Panc1 (cell line): ENCODE results near the gene GRHL3. TPM values are rescaled to one million over a fixed set of nuclear protein-coding genes. Genes with fewer than 3 reads are reported as not detected.

ENCODE experiments used
- ATAC-seq: fragments of 200-7000 bp; cut with Tn5 transposase; 2 replicates; pipeline ENCODE4 v1.9.1; 2020; ENCODE audit warnings: mild to moderate bottlenecking, moderate library complexity
- BruUV-seq: library from RNA; stranded (reverse); fragments of 400-500 nt; replicated peaks from 2 replicates; lab custom pipeline; 2021; lab: Mats Ljungman, UMichigan
- CTCF ChIA-PET: fragments of 300-600 bp; sonication (Branson Sonifier 250); formaldehyde crosslinking; loops from one replicate; lab custom pipeline; 2022; ENCODE audit warnings: antibody characterized with exemption; lab: Charles Lee
- POLR2A ChIA-PET: fragments of 300-600 bp; sonication (Branson Sonifier 250); formaldehyde crosslinking; loops from one replicate; lab custom pipeline; 2022; ENCODE audit warnings: antibody characterized with exemption; lab: Charles Lee
- DNase-seq: peaks from one replicate; pipeline ENCODE4 v3.0.0-alpha.2; 2010; ENCODE audit warnings: low read depth, low spot score
- H3K27ac ChIP-seq: 2 replicates; pipeline ENCODE4 v1.5.1; 2011; ENCODE audit warnings: mild to moderate bottlenecking, low read length, inconsistent platforms
- H3K27me3 ChIP-seq: fragments of 200-500 bp; sonication (Bioruptor generic); 2 replicates; pipeline ENCODE4 v1.6.0; 2014; ENCODE audit warnings: low read length, inconsistent platforms; ENCODE audit not compliant: control insufficient read depth, insufficient read depth
- H3K36me3 ChIP-seq: fragments of 200-500 bp; sonication (Bioruptor generic); 2 replicates; pipeline ENCODE4 v1.5.1; 2014; ENCODE audit warnings: inconsistent platforms, mild to moderate bottlenecking, low read length, moderate library complexity; ENCODE audit not compliant: control insufficient read depth, insufficient read depth
- H3K4me1 ChIP-seq: 2 replicates; pipeline ENCODE4 v1.5.1; 2011; ENCODE audit warnings: inconsistent platforms, mild to moderate bottlenecking, low read length, moderate library complexity; ENCODE audit not compliant: control insufficient read depth, insufficient read depth
- H3K4me3 ChIP-seq, 2 experiments: 2 replicates each; pipeline ENCODE4 v1.5.1; 2011 to 2012; ENCODE audit warnings: low read depth in 2 of 2, low read length in 2 of 2, mild to moderate bottlenecking in 2 of 2, inconsistent platforms in 1 of 2, moderate library complexity in 1 of 2
- H3K9me3 ChIP-seq: fragments of 200-500 bp; sonication (Bioruptor generic); 2 replicates; pipeline ENCODE4 v1.5.1; 2014; ENCODE audit warnings: low read depth, mild to moderate bottlenecking, inconsistent platforms, low read length, moderate library complexity; ENCODE audit not compliant: control insufficient read depth, insufficient read depth
- POLR2AphosphoS5 ChIP-seq: IDR thresholded peaks from 2 replicates; pipeline ENCODE4 v1.6.1; 2012; ENCODE audit warnings: mild to moderate bottlenecking, low read depth, low read length, moderate library complexity
- SIN3A ChIP-seq: IDR thresholded peaks from 2 replicates; pipeline ENCODE4 v1.6.1; 2012; ENCODE audit warnings: low read depth, mild to moderate bottlenecking, low read length, moderate library complexity, borderline replicate concordance; ENCODE audit not compliant: insufficient read depth
- TCF7L2 ChIP-seq: IDR thresholded peaks from 2 replicates; pipeline ENCODE4 v1.6.1; 2011; ENCODE audit warnings: mild to moderate bottlenecking, low read depth, low read length, inconsistent platforms
- in situ Hi-C: cut with HindIII; loops from 2 replicates; pipeline ENCODE4 v1.10.0; 2016; ENCODE audit warnings: low sequenced_read_pairs, low pct_unique_long_range_greater_than_20kb
- intact Hi-C: fragments of 100-400 bp; cut with micrococcal nuclease; formaldehyde crosslinking; loops from one replicate; pipeline ENCODE4 v1.10.0; 2022; ENCODE audit not compliant: unreplicated experiment
- total RNA-seq: library from RNA; stranded (reverse); gene quantifications from one replicate; pipeline ENCODE4 v1.2.1, GENCODE V29; 2021; ENCODE audit not compliant: unreplicated experiment
- TF ChIP-seq, protein P1 (sequence below): fragments of 450-650 bp; IDR thresholded peaks from 2 replicates; pipeline ENCODE4 v1.5.1; 2017; ENCODE audit warnings: mild to moderate bottlenecking
- TF ChIP-seq, protein P2 (sequence below), 2 experiments: IDR thresholded peaks; 2 replicates each; pipeline ENCODE4 v1.6.1; 2011 to 2012; ENCODE audit warnings: low read depth in 2 of 2, control low read depth in 1 of 2, low read length in 1 of 2, mild to moderate bottlenecking in 1 of 2, moderate library complexity in 1 of 2; ENCODE audit not compliant: insufficient read depth in 1 of 2

The GRHL3 gene
- total RNA-seq, 1 experiment from 2014 or later, result 16.7 TPM

DNA sequence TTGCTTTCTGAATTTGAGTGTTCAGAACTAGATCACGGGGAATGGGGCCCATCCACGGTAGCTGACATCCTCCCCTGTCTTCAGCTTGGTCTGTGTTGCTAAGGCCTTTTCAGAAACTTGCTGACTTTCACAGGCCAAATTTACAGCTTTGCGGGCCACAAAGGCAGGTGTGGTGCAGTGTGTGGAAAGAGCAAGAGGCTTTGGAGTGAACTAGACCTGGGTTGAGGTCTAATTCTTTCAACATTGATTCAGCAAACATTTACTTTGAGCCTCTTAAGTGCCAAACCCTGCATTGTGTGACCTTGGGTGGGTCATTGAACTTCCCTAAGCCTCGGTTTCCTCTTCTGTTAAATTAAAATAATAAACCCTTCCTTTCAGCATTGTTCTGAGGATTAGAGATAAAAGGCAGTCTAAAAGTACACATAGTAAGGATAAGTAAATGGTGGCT, 70.1 kb downstream of the GRHL3 start:
- no peaks in the 10 kb centered on the region for H3K9me3 ChIP-seq
- no peak for ATAC-seq
- peaks cover 22% of the 10 kb centered on the region for H3K4me1 ChIP-seq
- peak overlapping the region; percentile 56 for H3K27ac ChIP-seq
- H3K36me3 ChIP-seq, result no peaks in the 10 kb centered on the region
- TF ChIP-seq TCF7L2, result no peak
- TF ChIP-seq, protein P1, sequence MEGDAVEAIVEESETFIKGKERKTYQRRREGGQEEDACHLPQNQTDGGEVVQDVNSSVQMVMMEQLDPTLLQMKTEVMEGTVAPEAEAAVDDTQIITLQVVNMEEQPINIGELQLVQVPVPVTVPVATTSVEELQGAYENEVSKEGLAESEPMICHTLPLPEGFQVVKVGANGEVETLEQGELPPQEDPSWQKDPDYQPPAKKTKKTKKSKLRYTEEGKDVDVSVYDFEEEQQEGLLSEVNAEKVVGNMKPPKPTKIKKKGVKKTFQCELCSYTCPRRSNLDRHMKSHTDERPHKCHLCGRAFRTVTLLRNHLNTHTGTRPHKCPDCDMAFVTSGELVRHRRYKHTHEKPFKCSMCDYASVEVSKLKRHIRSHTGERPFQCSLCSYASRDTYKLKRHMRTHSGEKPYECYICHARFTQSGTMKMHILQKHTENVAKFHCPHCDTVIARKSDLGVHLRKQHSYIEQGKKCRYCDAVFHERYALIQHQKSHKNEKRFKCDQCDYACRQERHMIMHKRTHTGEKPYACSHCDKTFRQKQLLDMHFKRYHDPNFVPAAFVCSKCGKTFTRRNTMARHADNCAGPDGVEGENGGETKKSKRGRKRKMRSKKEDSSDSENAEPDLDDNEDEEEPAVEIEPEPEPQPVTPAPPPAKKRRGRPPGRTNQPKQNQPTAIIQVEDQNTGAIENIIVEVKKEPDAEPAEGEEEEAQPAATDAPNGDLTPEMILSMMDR, result no peak
- TF ChIP-seq POLR2AphosphoS5, result no peak
- TF ChIP-seq, protein P2, sequence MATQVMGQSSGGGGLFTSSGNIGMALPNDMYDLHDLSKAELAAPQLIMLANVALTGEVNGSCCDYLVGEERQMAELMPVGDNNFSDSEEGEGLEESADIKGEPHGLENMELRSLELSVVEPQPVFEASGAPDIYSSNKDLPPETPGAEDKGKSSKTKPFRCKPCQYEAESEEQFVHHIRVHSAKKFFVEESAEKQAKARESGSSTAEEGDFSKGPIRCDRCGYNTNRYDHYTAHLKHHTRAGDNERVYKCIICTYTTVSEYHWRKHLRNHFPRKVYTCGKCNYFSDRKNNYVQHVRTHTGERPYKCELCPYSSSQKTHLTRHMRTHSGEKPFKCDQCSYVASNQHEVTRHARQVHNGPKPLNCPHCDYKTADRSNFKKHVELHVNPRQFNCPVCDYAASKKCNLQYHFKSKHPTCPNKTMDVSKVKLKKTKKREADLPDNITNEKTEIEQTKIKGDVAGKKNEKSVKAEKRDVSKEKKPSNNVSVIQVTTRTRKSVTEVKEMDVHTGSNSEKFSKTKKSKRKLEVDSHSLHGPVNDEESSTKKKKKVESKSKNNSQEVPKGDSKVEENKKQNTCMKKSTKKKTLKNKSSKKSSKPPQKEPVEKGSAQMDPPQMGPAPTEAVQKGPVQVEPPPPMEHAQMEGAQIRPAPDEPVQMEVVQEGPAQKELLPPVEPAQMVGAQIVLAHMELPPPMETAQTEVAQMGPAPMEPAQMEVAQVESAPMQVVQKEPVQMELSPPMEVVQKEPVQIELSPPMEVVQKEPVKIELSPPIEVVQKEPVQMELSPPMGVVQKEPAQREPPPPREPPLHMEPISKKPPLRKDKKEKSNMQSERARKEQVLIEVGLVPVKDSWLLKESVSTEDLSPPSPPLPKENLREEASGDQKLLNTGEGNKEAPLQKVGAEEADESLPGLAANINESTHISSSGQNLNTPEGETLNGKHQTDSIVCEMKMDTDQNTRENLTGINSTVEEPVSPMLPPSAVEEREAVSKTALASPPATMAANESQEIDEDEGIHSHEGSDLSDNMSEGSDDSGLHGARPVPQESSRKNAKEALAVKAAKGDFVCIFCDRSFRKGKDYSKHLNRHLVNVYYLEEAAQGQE (IDR thresholded peaks at IDR 0.05; ENCODE audit: insufficient read depth in 1 of 2, low read depth in 2 of 2, low read length in 1 of 2), result no peak
- no peak for TF ChIP-seq SIN3A
- CTCF ChIA-PET, result interaction anchor here (1.4 kb wide), 1 partner anchor 187 kb away, joined by 4 read pairs; no protein-coding TSS in a partner anchor
- BruUV-seq, result no TSS peak
- no peak for DNase-seq
- no peak overlapping the region for H3K4me3 ChIP-seq
- intact Hi-C loops, result no loop called here
- H3K27me3 ChIP-seq, result no peaks in the 10 kb centered on the region
- POLR2A ChIA-PET, result no interaction called here
- in situ Hi-C loops, result no loop called here

DNA sequence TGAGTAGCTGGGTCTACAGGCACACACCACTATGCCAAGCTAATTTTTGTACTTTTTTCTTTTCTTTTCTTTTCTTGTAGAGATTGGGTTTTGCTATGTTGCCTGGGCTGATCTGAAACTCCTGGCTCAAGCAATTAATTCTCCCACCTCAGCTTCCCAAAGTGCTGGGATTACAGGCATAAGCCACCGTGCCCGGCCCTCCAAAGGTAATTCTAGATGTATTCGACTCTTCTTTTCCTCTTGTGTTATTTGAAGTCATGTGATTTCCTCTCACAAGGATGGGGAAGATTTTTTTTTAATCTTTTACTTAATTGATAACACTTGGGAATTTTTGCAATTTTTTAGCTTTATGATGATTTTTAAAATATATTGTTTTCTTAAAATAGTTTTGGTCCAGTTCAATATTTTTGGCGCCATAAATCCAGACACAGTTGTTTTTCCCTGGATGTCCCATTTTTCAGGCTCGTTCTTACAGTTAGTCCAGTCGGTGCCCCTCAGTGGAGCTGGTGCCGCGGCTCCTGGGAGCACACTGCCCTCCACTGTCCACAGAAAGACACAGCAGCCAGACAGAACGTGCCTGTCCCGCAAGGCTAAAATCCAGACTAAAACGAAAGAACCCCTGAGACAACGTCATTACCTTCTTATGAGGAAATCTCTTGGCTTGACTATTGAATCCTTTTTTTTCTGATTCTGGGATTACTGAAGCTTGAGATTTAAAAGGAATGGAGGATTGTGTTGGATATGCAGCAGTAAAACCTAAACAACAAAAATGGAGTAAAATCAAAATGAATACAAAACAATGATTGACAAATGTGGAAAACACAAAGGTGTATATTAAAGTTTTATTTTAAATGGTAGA, 72.0 kb downstream of the GRHL3 start:
- Histone ChIP-seq H3K36me3 (no peaks in the 10 kb centered on the region), H3K27me3 (no peaks in the 10 kb centered on the region), H3K4me3 (no peak overlapping the region), H3K27ac (peak overlapping the region; percentile 70), H3K9me3 (no peaks in the 10 kb centered on the region), H3K4me1 (peaks cover 22% of the 10 kb centered on the region)
- no TSS peak for BruUV-seq
- in situ Hi-C loops (loop anchor here (5.0 to 10.0 kb wide), 2 partner anchors 194 to 244 kb away; no protein-coding TSS in a partner anchor), intact Hi-C loops (loop anchor here (1.0 to 5.0 kb wide), 4 partner anchors 74 to 319 kb away; no protein-coding TSS in a partner anchor)
- DNase-seq (peak; percentile 71), ATAC-seq (peak; percentile 86)
- ChIA-PET CTCF (interaction anchor here (0.5 to 4.3 kb wide), 19 partner anchors 19 to 1260 kb away, joined by 3 to 125 read pairs (median 3); partner anchors contain the start of genes GRHL3 and NIPAL3), POLR2A (interaction anchor here (0.6 to 1.0 kb wide), 4 partner anchors 13 to 646 kb away, joined by 3 to 11 read pairs (median 4); no protein-coding TSS in a partner anchor)
- no peak for TF ChIP-seq POLR2AphosphoS5
- TF ChIP-seq, protein P2 (IDR thresholded peaks at IDR 0.05; ENCODE audit: insufficient read depth in 1 of 2, low read depth in 2 of 2, low read length in 1 of 2), result 0 out of 4 replicates have a peak, but pooled peaks of 1 of the 2 experiments have one; percentile 48
- TF ChIP-seq, protein P1, result peak; percentile 98
- TF ChIP-seq SIN3A, result no peak
